Activated CD8-positive, alpha-beta T cell treated with anti-CD3 and anti-CD28 coated beads, Interleukin-2, amount 10 ng/mL, durations not matched to agents 7 days and 5 days (primary cell): ENCODE measurements around the gene ATP6V1B1. TPM values are rescaled to one million over a fixed set of nuclear protein-coding genes. Genes with fewer than 3 reads are reported as not detected.

Experiments used
- ATAC-seq: fragments of 150-1000 bp; cut with Tn5 transposase; one replicate; pipeline ENCODE4 v1.10.0; 2021; ENCODE audit warnings: moderate library complexity
- CTCF ChIA-PET: fragments of 350-600 bp; sonication (Branson Sonifier 250); formaldehyde crosslinking; loops from one replicate; lab custom pipeline; 2021; ENCODE audit warnings: antibody characterized with exemption; lab: Charles Lee
- POLR2A ChIA-PET: fragments of 350-600 bp; sonication (Branson Sonifier 250); formaldehyde crosslinking; loops from one replicate; lab custom pipeline; 2021; ENCODE audit warnings: antibody characterized with exemption; lab: Charles Lee
- DNase-seq: peaks from one replicate; pipeline ENCODE4 v3.0.0-alpha.2; 2020
- H3K27ac Mint-ChIP-seq: one replicate; pipeline ENCODE4 v1.8.0; 2021; ENCODE audit warnings: mild to moderate bottlenecking, mixed read lengths
- H3K27me3 Mint-ChIP-seq: one replicate; pipeline ENCODE4 v1.8.0; 2021; ENCODE audit warnings: low read depth, mixed read lengths
- H3K36me3 Mint-ChIP-seq: one replicate; pipeline ENCODE4 v1.8.0; 2021; ENCODE audit warnings: low read depth, mixed read lengths
- H3K4me1 Mint-ChIP-seq: one replicate; pipeline ENCODE4 v1.8.0; 2021; ENCODE audit warnings: low read depth, mixed read lengths
- H3K4me3 Mint-ChIP-seq: one replicate; pipeline ENCODE4 v1.8.0; 2021; ENCODE audit warnings: mild to moderate bottlenecking, mixed read lengths
- H3K9me3 Mint-ChIP-seq: one replicate; pipeline ENCODE4 v1.8.0; 2022; ENCODE audit warnings: mixed read lengths; ENCODE audit not compliant: insufficient read depth
- total RNA-seq, 2 experiments: library from RNA; stranded (reverse); gene quantifications; one replicate each; pipeline ENCODE4 v1.2.3, GENCODE V29; 2021

Gene ATP6V1B1
- total RNA-seq, 2 experiments from 2014 or later, result not detected

GRCh38 chr2:71000780-71001591 is 65.3 kb downstream of the ATP6V1B1 start:
- ChIA-PET CTCF (interaction anchor here (0.6 to 4.5 kb wide), 21 partner anchors 8 to 442 kb away, joined by 3 to 33 read pairs (median 4); partner anchors contain the start of genes ANKRD53, NAGK and ZNF638), POLR2A (interaction anchor here (0.7 kb wide), 1 partner anchor 999 kb away, joined by 4 read pairs; no protein-coding TSS in a partner anchor)
- DNase-seq (peak; percentile 88), ATAC-seq (peak; percentile 92)
- peaks cover 37% of the 10 kb centered on the region for H3K4me1 Mint-ChIP-seq
- H3K9me3 Mint-ChIP-seq, result no peaks in the 10 kb centered on the region
- H3K27ac Mint-ChIP-seq, result peak overlapping the region; percentile 90
- H3K27me3 Mint-ChIP-seq, result no peaks in the 10 kb centered on the region
- H3K4me3 Mint-ChIP-seq, result peak overlapping the region; percentile 69
- H3K36me3 Mint-ChIP-seq, result no peaks in the 10 kb centered on the region

- ATAC-seq (no peak), DNase-seq (no peak)
- ChIA-PET CTCF (interaction anchor here (0.6 to 4.5 kb wide), 22 partner anchors 9 to 441 kb away, joined by 3 to 33 read pairs (median 4); partner anchors contain the start of genes ANKRD53, NAGK and ZNF638), POLR2A (interaction anchor here (0.7 kb wide), 1 partner anchor 999 kb away, joined by 4 read pairs; no protein-coding TSS in a partner anchor)
- H3K27ac Mint-ChIP-seq, result peak overlapping the region; percentile 34
- H3K36me3 Mint-ChIP-seq, result no peaks in the 10 kb centered on the region
- no peaks in the 10 kb centered on the region for H3K9me3 Mint-ChIP-seq
- peaks cover 36% of the 10 kb centered on the region for H3K4me1 Mint-ChIP-seq
- H3K27me3 Mint-ChIP-seq, result no peaks in the 10 kb centered on the region
- no peak overlapping the region for H3K4me3 Mint-ChIP-seq
These were observed 65.9 kb downstream of the ATP6V1B1 start for GRCh38 chr2:71001592-71001927.

GRCh38 chr2:71001981-71002570 is 66.4 kb downstream of the ATP6V1B1 start:
- no peaks in the 10 kb centered on the region for H3K27me3 Mint-ChIP-seq
- ChIA-PET CTCF (interaction anchor here (0.9 to 4.5 kb wide), 10 partner anchors 17 to 330 kb away, joined by 3 to 33 read pairs (median 4); partner anchors contain the start of genes NAGK and ZNF638), POLR2A (no interaction called here)
- no peak for ATAC-seq
- peaks cover 36% of the 10 kb centered on the region for H3K4me1 Mint-ChIP-seq
- no peak overlapping the region for H3K4me3 Mint-ChIP-seq
- DNase-seq, result no peak
- H3K9me3 Mint-ChIP-seq, result no peaks in the 10 kb centered on the region
- no peak overlapping the region for H3K27ac Mint-ChIP-seq
- no peaks in the 10 kb centered on the region for H3K36me3 Mint-ChIP-seq

GRCh38 chr2:71003396-71003795 is 67.7 kb downstream of the ATP6V1B1 start:
- ATAC-seq, result no peak
- H3K4me3 Mint-ChIP-seq, result no peak overlapping the region
- ChIA-PET POLR2A (no interaction called here), CTCF (interaction anchor here (4.5 kb wide), 1 partner anchor 19 kb away, joined by 33 read pairs; no protein-coding TSS in a partner anchor)
- no peaks in the 10 kb centered on the region for H3K9me3 Mint-ChIP-seq
- H3K4me1 Mint-ChIP-seq, result peaks cover 33% of the 10 kb centered on the region
- DNase-seq, result no peak
- no peak overlapping the region for H3K27ac Mint-ChIP-seq
- H3K27me3 Mint-ChIP-seq, result no peaks in the 10 kb centered on the region
- H3K36me3 Mint-ChIP-seq, result no peaks in the 10 kb centered on the region

GRCh38 chr2:71003966-71004755 is 68.5 kb downstream of the ATP6V1B1 start:
- no peak overlapping the region for H3K4me3 Mint-ChIP-seq
- CTCF ChIA-PET, result interaction anchor here (1.6 to 1.9 kb wide), 2 partner anchors 19 to 39 kb away, joined by 5 read pairs; no protein-coding TSS in a partner anchor
- peaks cover 2% of the 10 kb centered on the region for H3K27me3 Mint-ChIP-seq
- H3K36me3 Mint-ChIP-seq, result no peaks in the 10 kb centered on the region
- no peaks in the 10 kb centered on the region for H3K9me3 Mint-ChIP-seq
- DNase-seq, result no peak
- ATAC-seq, result no peak
- POLR2A ChIA-PET, result interaction anchor here (1.5 kb wide), 1 partner anchor 63 kb away, joined by 3 read pairs; no protein-coding TSS in a partner anchor
- no peak overlapping the region for H3K27ac Mint-ChIP-seq
- peaks cover 25% of the 10 kb centered on the region for H3K4me1 Mint-ChIP-seq

- CTCF ChIA-PET, result interaction anchor here (1.3 to 1.9 kb wide), 3 partner anchors 8 to 40 kb away, joined by 3 to 5 read pairs (median 5); no protein-coding TSS in a partner anchor
- Mint-ChIP-seq H3K4me1 (peaks cover 18% of the 10 kb centered on the region), H3K27ac (no peak overlapping the region), H3K27me3 (peaks cover 4% of the 10 kb centered on the region), H3K9me3 (no peaks in the 10 kb centered on the region), H3K4me3 (no peak overlapping the region), H3K36me3 (no peaks in the 10 kb centered on the region)
- POLR2A ChIA-PET, result interaction anchor here (0.9 to 1.5 kb wide), 2 partner anchors 20 to 63 kb away, joined by 3 read pairs; no protein-coding TSS in a partner anchor
- no peak for DNase-seq
- ATAC-seq, result no peak
These were observed 69.2 kb downstream of the ATP6V1B1 start for GRCh38 chr2:71004857-71005256.

GRCh38 chr2:71005271-71006202 is 69.8 kb downstream of the ATP6V1B1 start:
- CTCF ChIA-PET, result interaction anchor here (1.3 to 1.9 kb wide), 3 partner anchors 9 to 40 kb away, joined by 3 to 5 read pairs (median 5); no protein-coding TSS in a partner anchor
- no peak for ATAC-seq
- H3K27me3 Mint-ChIP-seq, result peaks cover 8% of the 10 kb centered on the region
- POLR2A ChIA-PET, result interaction anchor here (0.6 to 1.5 kb wide), 3 partner anchors 14 to 62 kb away, joined by 3 to 5 read pairs (median 3); no protein-coding TSS in a partner anchor
- no peaks in the 10 kb centered on the region for H3K9me3 Mint-ChIP-seq
- peaks cover 12% of the 10 kb centered on the region for H3K4me1 Mint-ChIP-seq
- no peak overlapping the region for H3K27ac Mint-ChIP-seq
- H3K4me3 Mint-ChIP-seq, result no peak overlapping the region
- no peaks in the 10 kb centered on the region for H3K36me3 Mint-ChIP-seq
- DNase-seq, result no peak

GRCh38 chr2:71006323-71006722 is 70.6 kb downstream of the ATP6V1B1 start:
- H3K4me1 Mint-ChIP-seq, result peaks cover 4% of the 10 kb centered on the region
- ChIA-PET CTCF (interaction anchor here (1.3 kb wide), 1 partner anchor 10 kb away, joined by 3 read pairs; no protein-coding TSS in a partner anchor), POLR2A (no interaction called here)
- ATAC-seq (no peak), DNase-seq (no peak)
- no peaks in the 10 kb centered on the region for H3K36me3 Mint-ChIP-seq
- H3K27ac Mint-ChIP-seq, result no peak overlapping the region
- no peaks in the 10 kb centered on the region for H3K9me3 Mint-ChIP-seq
- peaks cover 8% of the 10 kb centered on the region for H3K27me3 Mint-ChIP-seq
- no peak overlapping the region for H3K4me3 Mint-ChIP-seq

- Mint-ChIP-seq H3K27me3 (peaks cover 13% of the 10 kb centered on the region), H3K27ac (no peak overlapping the region), H3K4me3 (no peak overlapping the region), H3K9me3 (no peaks in the 10 kb centered on the region), H3K4me1 (no peaks in the 10 kb centered on the region), H3K36me3 (no peaks in the 10 kb centered on the region)
- ChIA-PET POLR2A (no interaction called here), CTCF (interaction anchor here (0.8 to 0.9 kb wide), 2 partner anchors 23 to 43 kb away, joined by 3 read pairs; no protein-coding TSS in a partner anchor)
- no peak for DNase-seq
- no peak for ATAC-seq
These were observed 71.5 kb downstream of the ATP6V1B1 start for GRCh38 chr2:71006955-71007799.

- no peak for DNase-seq
- H3K27me3 Mint-ChIP-seq, result peaks cover 13% of the 10 kb centered on the region
- H3K36me3 Mint-ChIP-seq, result no peaks in the 10 kb centered on the region
- no peak overlapping the region for H3K4me3 Mint-ChIP-seq
- H3K27ac Mint-ChIP-seq, result no peak overlapping the region
- ChIA-PET CTCF (no interaction called here), POLR2A (no interaction called here)
- H3K9me3 Mint-ChIP-seq, result no peaks in the 10 kb centered on the region
- H3K4me1 Mint-ChIP-seq, result no peaks in the 10 kb centered on the region
- ATAC-seq, result no peak
These were observed 72.6 kb downstream of the ATP6V1B1 start for GRCh38 chr2:71008342-71008741.
